ENCODE results near the gene TPRX1. TPM values are rescaled to one million over a fixed set of nuclear protein-coding genes. Genes with fewer than 3 reads are reported as not detected.

TPRX1 gene
- total RNA-seq, 3 donors from 2014 or later (not counting 1 experiment from before 2014, with no cell fraction given) = not detected

DNA sequence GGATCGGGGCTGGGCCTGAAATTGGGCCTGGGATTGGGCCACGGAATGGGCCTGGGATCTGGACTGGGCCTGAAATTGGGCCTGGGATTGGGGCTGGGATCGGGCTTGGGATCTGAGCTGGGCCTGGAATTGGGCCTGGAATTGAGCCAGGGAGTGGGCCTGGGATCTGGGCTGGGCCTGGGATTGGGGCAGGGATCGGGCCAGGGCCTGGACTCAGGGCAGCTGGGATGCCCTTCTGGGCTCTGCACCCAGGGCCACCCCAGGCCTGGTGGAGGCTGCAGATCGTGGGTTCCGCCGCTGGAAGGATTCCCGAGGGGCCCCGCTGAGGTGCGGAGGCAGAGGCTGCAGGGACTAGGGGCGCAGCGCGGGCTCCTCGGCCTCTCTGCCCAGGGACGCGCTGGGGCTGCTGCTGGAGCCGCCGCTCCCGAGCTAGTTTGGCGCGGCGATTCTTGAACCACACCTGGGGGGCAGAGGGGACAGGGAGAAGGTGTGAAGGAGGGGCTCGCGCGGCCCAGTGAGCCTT, 1.8 kb downstream of the TPRX1 start:
- no peak overlapping the region for H3K27ac Mint-ChIP-seq
- H3K4me1 Mint-ChIP-seq = no peaks in the 10 kb centered on the region
- Histone ChIP-seq H3K36me3 (ENCODE audit: control insufficient read depth, insufficient read depth, low read length) (no peaks in the 10 kb centered on the region), H3K4me3 (ENCODE audit: low read length) (no peak overlapping the region), H3K9me3 (ENCODE audit: control insufficient read depth, insufficient read depth, low read length) (peaks cover 7% of the 10 kb centered on the region), H3K27me3 (ENCODE audit: control insufficient read depth, insufficient read depth, low read length) (no peaks in the 10 kb centered on the region), H3K27ac (ENCODE audit: low read length) (no peak overlapping the region), H3K4me1 (ENCODE audit: control insufficient read depth, insufficient read depth, low read length) (no peaks in the 10 kb centered on the region)
- H3K9me3 Mint-ChIP-seq = peaks cover 0 to 3% of the 10 kb centered on the region in 2 donors
- peaks cover 0 to 3% of the 10 kb centered on the region in 2 donors for H3K27me3 Mint-ChIP-seq (ENCODE audit: low read depth in 2 of 2)
- no peaks in the 10 kb centered on the region for H3K36me3 Mint-ChIP-seq
- intact Hi-C loops (cut with micrococcal nuclease) = no loop called here
- ATAC-seq (no peak), DNase-seq (no peak)
- no peak for TF ChIP-seq CTCF (IDR thresholded peaks at IDR 0.05)
- WGBS (ENCODE audit: insufficient coverage) = 96% methylated on average over 11 of the region's 25 CpGs
- H3K4me3 Mint-ChIP-seq = no peak overlapping the region

DNA sequence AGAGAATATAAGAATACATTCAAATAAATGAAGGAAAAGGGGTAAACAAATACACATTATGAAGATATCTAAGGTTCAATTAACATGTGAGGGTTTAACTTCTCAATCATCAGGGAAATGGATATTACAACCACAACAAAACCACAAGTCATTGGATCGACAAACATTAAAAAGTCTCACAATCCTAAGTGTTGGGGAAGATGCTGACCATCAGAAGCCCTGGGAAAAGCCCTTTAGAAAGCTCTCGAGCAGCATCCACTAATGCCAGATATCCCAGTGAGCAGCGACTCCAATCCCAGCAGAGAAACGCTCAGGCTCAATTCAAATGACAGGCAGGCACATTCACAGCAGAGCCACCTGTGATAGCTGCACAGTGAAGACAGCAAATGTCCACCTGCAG, 3.1 kb downstream of the TPRX1 start:
- peaks cover 0 to 3% of the 10 kb centered on the region in 2 donors for H3K9me3 Mint-ChIP-seq
- WGBS (ENCODE audit: insufficient coverage) = 95% methylated on average over 4 of the region's 4 CpGs
- TF ChIP-seq CTCF (IDR thresholded peaks at IDR 0.05) = no peak

DNA sequence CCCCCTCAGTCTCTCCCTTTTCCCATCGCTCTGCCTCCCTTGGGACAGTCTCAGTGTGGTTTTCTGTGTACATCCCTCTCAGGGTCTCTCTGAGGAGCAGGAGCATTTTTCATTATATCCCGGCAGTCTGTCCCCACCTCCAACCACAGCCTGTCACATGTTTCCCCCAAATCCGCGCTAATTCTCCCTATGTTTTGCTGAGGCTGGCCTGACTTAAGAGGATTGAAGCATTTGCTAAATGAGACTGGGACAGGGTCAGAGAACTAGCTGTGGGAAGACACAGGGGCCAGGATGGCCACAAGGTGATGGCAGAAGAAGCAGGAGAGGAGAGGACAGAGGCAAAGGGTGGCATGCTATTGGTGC, 5.5 kb downstream of the TPRX1 start:
- Mint-ChIP-seq H3K9me3 (peaks cover 0 to 3% of the 10 kb centered on the region in 2 donors), H3K4me3 (no peak overlapping the region)
- no peak for TF ChIP-seq CTCF (IDR thresholded peaks at IDR 0.05)

More for the DNA sequence above, 3.1 kb downstream of the TPRX1 start:
- no peaks in the 10 kb centered on the region for H3K36me3 Mint-ChIP-seq
- H3K27me3 Mint-ChIP-seq (ENCODE audit: low read depth in 2 of 2) = no peaks in the 10 kb centered on the region
- peaks cover 7% of the 10 kb centered on the region for H3K9me3 ChIP-seq (ENCODE audit: control insufficient read depth, insufficient read depth, low read length)
- no peak for ATAC-seq
- H3K27me3 ChIP-seq (ENCODE audit: control insufficient read depth, insufficient read depth, low read length) = no peaks in the 10 kb centered on the region
- intact Hi-C loops (cut with micrococcal nuclease) = no loop called here
- H3K36me3 ChIP-seq (ENCODE audit: control insufficient read depth, insufficient read depth, low read length) = no peaks in the 10 kb centered on the region
- no peak overlapping the region for H3K27ac ChIP-seq (ENCODE audit: low read length)
- no peak overlapping the region for H3K4me3 ChIP-seq (ENCODE audit: low read length)
- no peaks in the 10 kb centered on the region for H3K4me1 Mint-ChIP-seq
- no peak overlapping the region for H3K27ac Mint-ChIP-seq
- no peaks in the 10 kb centered on the region for H3K4me1 ChIP-seq (ENCODE audit: control insufficient read depth, insufficient read depth, low read length)
- H3K4me3 Mint-ChIP-seq = no peak overlapping the region
- DNase-seq = no peak

More for the DNA sequence above, 5.5 kb downstream of the TPRX1 start:
- intact Hi-C loops (cut with micrococcal nuclease) = no loop called here
- ATAC-seq (no peak), DNase-seq (no peak)
- 76% methylated on average over 4 of the region's 4 CpGs for WGBS (ENCODE audit: insufficient coverage)
- Histone ChIP-seq H3K27ac (ENCODE audit: low read length) (no peak overlapping the region), H3K4me3 (ENCODE audit: low read length) (no peak overlapping the region), H3K36me3 (ENCODE audit: control insufficient read depth, insufficient read depth, low read length) (no peaks in the 10 kb centered on the region), H3K27me3 (ENCODE audit: control insufficient read depth, insufficient read depth, low read length) (no peaks in the 10 kb centered on the region), H3K4me1 (ENCODE audit: control insufficient read depth, insufficient read depth, low read length) (no peaks in the 10 kb centered on the region), H3K9me3 (ENCODE audit: control insufficient read depth, insufficient read depth, low read length) (peaks cover 7% of the 10 kb centered on the region)
- Mint-ChIP-seq H3K27me3 (ENCODE audit: low read depth in 2 of 2) (no peaks in the 10 kb centered on the region), H3K36me3 (no peaks in the 10 kb centered on the region), H3K27ac (no peak overlapping the region), H3K4me1 (no peaks in the 10 kb centered on the region)

All from natural killer cell (primary cell).